H1 (cell line): Measurements from ENCODE around the gene MAFG. TPM values are rescaled to one million over a fixed set of nuclear protein-coding genes. Genes with fewer than 3 reads are reported as not detected.

ENCODE experiments used
- CTCF ChIP-seq, 3 experiments: IDR thresholded peaks; 1 replicate in 2 of 3; 2 replicates in 1 of 3; pipeline versions ENCODE4 v1.5.1 to v1.6.1; 2011; ENCODE audit warnings: low read length in 3 of 3, mild to moderate bottlenecking in 3 of 3, inconsistent platforms in 2 of 3, low read depth in 1 of 3, moderate library complexity in 1 of 3; ENCODE audit not compliant: insufficient read depth in 1 of 3; ENCODE audit errors: control extremely low read depth in 1 of 3
- HDAC2 ChIP-seq, 2 experiments: fragments of 300-600 bp in 1 of 2; sonication (generic) in 1 of 2; IDR thresholded peaks; 2 replicates each; pipeline ENCODE4 v1.6.1; 2011 to 2012; ENCODE audit warnings: low read depth in 2 of 2, low read length in 2 of 2, mild to moderate bottlenecking in 2 of 2, moderate library complexity in 2 of 2, borderline replicate concordance in 1 of 2, inconsistent platforms in 1 of 2
- polyA plus RNA-seq, 7 experiments: library from polyadenylated mRNA; depleted of rRNA in 3 of 7; stranded (reverse) in 5 of 7; unstranded in 2 of 7; fragments of >200 nt in 5 of 7; fragments of 200-250 nt in 2 of 7; gene quantifications; 1 replicate in 5 of 7; 2 replicates in 1 of 7; 4 replicates in 1 of 7; pipeline versions ENCODE4 v1.2.1 to v1.2.3, GENCODE V29; 2011 to 2013; ENCODE audit warnings: missing spikeins in 2 of 7, mixed read lengths in 2 of 7
- total RNA-seq: library from RNA; stranded (reverse); fragmentation: NEBNext Ultra II Directional; extraction: Animal tissue kit (Norgen Biotek cat#: 25700); gene quantifications from 2 replicates; pipeline ENCODE4 v1.2.1, GENCODE V29; 2021

MAFG gene
- total and polyA plus RNA-seq, 2 of the 8 experiments (the other 6 are each of a cell fraction or from before 2014, with no cell fraction given) = 25.5 to 26.9 TPM

DNA sequence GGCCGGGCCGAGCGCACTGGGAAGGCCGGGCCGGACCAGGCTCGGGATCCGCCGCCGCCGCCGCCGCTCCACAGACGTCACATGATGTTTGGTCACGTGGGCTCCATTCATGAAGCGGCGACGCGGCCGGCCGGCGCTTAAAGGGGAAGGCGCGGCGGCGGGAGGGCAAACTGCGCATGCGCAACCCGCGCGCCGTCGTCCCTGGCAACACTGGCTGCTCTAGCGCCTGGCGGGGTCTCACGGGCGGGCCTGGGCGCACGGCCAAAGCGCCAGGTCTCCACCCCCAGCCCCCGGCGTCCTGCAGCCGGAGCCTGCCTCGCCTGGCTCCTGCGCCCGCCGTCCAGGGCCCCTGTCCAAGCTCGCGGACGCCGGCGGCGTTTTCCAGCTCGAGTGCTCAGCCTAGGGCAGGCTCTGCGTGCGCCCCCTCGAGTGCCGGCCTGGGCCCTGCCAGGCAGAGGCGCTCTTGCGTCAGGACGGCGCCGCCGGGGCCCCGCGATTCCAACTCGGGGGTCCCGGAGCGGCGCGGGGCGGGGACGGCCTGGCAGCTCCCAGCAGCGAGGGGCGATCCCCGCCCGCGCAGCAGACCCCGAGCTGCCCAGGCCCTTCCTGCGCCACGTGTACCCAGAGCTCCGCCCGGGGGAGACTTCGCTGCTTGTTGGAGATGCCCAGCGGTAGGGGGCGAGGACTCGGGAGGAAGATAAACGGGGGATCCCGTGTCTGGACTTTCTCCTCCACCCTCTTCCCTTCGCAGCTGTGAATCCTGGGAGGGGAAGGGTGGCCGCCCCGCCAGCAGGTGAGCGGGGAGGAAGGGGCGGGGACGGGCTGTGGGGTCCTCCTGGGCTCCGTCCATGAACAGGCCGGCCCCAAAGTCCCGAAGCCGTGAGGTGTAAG lies at the start of gene MAFG (continued):
- TF ChIP-seq HDAC2 (IDR thresholded peaks at IDR 0.05; ENCODE audit: borderline replicate concordance in 1 of 2, low read depth in 2 of 2, low read length in 2 of 2) = no peak
- TF ChIP-seq CTCF (IDR thresholded peaks at IDR 0.05; ENCODE audit: control extremely low read depth in 1 of 3, insufficient read depth in 1 of 3, low read depth in 1 of 3, low read length in 3 of 3) = peak; percentile 60 to 65 (median 63)
